GM18858 (cell line): Measurements from ENCODE around the gene REPIN1.

Experiments used
- ATAC-seq: cut with Tn5 transposase; IDR thresholded peaks from one replicate; pipeline ENCODE4 v1.9.1; 2021; ENCODE audit not compliant: unreplicated experiment

REPIN1 gene

GRCh38 chr7:150404805-150405583 lies 36.4 kb downstream of the REPIN1 start:
- peak; percentile 35 for ATAC-seq

- ATAC-seq, result no peak
Observed at GRCh38 chr7:150405584-150406311, 37.1 kb downstream of the REPIN1 start.

GRCh38 chr7:150406312-150406566 lies 37.6 kb downstream of the REPIN1 start:
- no peak for ATAC-seq

DNA sequence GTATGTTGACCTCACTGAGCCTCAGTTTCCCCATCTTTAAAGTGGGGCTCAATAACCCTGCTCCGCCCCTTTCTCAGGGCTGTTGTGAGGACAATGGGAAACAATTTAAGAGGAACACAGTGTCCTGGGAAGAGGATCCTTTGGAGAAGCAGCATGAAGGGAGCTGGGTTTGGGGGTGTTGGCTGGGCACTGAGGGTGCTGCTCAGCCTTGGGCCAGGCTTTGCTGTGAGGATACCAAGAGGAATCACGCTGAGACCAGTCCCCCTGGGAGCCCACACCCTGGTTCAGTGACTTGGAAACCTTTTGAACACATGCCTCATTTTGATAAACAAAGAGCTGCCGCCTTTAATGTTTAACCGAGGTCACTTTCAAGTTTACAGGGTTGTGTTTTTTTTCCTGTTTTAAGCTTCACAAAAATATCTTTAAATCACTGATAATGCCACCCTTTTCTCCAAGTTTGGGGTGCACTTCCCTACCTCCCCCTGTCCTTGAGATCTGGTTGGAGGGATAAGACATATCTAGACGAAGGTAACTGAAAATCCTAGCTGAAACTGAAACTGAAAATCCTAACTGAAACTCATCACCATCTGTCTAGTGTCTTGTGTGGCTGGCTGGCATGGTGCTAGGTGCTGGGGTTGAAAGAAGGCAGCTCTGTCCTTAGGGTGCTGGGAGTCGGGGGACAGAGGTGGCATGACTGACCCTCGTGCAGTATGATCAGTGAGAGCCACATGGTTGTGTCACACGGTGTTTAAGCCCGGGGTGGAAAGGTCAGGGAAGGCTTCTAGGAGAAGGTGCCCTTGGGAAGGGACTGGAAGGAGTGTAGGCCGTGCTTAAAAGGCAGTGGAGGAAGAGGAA lies 38.2 kb downstream of the REPIN1 start:
- peak; percentile 70 for ATAC-seq

- ATAC-seq, result no peak
Observed at GRCh38 chr7:150407588-150408392, 39.2 kb downstream of the REPIN1 start.

DNA sequence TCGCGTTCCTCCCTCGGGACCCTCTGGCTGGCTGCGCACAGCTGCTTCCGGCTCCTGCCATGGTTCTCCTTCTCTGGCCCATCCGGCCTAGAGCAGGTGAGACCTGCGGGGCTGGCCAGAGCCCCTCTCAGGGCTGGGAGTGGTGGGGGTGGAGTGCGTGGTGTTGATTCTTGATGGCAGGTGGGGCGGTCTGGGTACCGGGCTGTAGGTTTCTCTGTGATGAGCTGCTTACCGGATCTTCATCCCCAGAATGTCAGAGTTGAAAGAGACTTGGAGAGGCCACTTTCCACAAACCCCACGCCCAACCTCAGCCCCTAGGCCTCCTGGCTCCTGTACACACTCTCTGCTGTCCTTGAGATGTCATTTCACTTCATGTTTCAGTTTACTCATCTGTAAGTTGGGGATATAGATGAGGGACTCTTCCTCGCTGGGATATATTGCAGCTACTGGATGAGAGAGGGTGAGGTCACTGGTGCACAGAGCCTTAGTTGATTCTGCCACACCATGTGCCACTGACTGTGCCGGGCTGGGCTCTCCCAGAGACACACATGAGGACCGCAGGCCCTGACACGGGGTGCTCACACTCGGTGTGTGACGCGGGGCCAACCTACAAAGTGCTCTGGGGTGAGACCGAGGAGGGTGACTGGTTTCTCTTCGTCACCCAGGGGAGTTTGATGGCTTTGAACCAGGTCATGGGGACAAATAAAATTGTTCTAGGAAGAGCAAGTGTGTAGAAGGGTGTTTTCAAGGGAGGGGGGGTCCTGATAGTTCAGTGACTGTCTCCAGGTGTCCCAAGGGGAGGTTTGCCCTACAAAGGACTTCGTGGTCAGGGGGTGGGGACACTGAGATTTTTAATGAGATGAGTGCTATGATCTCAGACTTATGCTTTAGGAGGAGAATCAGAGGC lies 40.0 kb downstream of the REPIN1 start:
- no peak for ATAC-seq

- ATAC-seq, result no peak
Observed at GRCh38 chr7:150409300-150410030, 40.8 kb downstream of the REPIN1 start.

GRCh38 chr7:150410131-150410530 lies 41.5 kb downstream of the REPIN1 start:
- ATAC-seq, result no peak

DNA sequence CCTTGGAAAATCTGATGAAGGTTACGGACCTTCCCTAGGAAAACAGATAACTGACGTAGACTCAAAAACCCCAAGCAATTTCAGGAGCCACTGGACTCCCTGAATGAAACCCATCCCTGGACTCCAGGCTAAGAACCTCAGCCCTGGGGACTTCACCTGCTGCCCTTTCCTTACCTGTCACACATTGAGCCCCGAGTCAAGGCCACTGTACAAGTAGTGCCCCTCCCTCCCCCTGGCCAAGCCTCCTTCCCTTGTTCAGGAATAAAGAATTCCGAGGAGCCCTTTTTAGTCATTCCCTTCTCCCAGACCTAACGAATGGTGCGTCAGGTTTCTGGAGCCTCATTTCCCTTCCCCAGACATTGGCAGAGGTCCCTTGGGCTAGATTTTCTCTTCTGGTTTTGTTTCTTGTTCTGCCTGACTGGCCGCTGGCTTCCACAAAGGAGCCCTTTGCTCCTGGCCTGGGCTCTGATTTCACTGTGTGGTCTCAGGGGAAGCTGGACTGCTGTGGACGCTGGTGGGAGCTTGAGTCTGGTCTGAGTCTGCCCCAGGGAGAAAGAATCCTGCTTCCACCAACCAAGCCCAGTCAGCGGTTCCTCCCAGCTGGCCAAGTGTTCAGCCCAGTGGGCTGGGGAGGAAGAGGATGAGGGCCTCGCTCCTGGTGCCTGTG lies 42.2 kb downstream of the REPIN1 start:
- no peak for ATAC-seq

GRCh38 chr7:150411606-150412005 lies 43.0 kb downstream of the REPIN1 start:
- no peak for ATAC-seq

DNA sequence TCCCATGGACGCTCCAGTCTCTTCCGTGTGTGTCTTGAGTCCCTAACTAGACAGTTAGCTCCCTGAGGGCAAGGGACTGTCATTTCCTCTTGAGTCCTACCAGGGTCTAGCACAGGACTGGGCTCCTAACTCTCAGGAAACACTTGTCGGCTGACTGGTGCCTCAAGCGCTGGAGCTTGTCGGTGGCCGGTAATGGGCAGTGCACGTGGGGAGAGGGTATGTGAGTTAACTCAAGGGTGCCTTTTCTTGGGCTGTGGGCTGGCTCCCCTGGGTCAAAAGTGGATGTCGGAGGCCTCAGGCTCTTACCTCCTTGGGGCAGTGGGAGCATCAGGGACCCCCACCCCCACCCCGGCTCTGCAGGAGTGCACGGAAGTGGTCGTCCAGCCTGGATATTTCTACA lies 43.4 kb downstream of the REPIN1 start:
- no peak for ATAC-seq

GRCh38 chr7:150412518-150413488 lies 44.2 kb downstream of the REPIN1 start:
- no peak for ATAC-seq

DNA sequence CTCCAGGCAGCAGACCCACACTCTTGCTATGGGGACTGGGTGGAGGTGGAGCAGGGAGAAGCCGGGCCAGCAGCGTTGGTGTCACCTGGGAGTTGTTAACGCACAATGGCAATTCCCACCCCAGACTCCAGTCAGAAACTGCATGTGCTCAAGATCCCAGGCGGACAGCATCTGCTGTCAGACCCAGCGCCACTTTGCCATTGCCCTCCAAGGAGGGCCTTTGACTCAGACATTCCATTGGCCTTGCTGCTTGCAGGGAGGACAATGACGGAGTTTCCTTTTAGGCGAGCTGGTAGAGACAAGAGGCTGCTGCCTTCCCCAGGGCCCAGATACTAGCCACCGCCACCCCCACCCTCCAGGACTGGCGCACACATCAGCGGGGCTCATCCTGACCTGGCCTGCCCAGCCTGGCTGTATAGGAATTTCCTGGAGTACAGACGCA lies 45.0 kb downstream of the REPIN1 start:
- no peak for ATAC-seq

DNA sequence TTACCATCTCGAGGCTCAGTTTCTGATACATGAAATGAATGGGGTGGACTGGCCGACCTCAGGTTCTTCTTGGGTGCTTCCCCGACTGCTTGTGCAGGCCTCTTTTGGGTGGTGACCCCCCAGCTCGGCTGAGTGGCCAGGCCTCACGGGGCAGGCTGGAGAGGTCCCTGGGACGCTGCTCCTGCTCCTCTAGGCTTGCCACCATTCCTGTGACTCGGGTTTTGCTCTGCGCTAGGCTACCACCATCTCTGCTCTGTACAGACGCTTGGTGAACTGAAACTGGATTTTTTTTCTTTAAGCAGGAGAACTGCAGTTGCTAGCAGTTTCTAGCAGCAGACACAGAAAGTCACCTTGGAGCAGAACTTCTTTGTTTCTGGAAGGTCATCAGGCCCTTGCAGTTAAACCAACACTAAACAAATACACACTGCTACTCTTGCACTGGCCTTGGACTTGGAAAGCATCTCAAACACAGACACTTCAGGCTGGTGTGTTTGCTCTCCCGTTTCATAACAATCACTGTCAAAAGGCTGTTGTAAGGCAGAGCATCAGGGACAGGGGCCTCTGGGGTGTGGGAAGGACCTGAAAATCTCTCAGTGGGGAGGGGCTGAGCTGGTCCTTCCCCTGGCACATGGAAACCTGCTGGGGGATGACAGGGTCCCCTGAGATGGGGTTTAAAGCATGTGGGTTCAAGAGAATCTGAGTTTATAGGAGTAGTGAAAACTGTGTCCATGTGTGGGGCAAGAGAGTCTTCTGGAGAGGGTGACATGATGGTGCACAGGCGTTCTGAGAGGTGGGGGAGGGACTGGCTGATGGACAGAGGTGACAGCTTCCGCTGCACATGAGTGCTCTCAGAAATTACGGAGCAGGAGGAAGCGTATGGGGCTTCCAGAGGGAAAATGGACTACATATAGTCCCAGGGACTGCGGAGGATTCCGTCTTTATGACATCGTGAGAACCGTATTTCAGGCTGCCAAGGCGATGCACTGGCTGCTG lies 46.8 kb downstream of the REPIN1 start:
- no peak for ATAC-seq

DNA sequence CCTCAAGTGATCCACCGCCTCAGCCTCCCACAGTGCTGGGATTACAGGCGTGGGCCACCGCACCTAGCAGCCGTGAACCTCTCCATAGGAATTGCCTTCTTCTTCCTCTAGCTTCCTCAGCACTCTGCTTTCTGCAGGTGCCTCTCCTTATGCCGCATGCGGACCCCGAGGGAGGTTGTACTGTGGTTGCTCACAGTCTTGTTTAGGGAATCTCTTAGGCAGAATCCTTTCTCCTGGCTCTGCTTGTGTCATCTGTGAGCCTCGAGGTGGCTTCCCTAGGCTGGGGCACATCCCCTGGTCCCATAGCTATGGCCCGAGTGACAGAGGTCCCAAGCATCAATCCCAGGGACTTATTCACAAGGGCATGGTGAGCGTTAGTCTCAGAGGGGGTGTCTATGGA lies 48.6 kb downstream of the REPIN1 start:
- no peak for ATAC-seq

DNA sequence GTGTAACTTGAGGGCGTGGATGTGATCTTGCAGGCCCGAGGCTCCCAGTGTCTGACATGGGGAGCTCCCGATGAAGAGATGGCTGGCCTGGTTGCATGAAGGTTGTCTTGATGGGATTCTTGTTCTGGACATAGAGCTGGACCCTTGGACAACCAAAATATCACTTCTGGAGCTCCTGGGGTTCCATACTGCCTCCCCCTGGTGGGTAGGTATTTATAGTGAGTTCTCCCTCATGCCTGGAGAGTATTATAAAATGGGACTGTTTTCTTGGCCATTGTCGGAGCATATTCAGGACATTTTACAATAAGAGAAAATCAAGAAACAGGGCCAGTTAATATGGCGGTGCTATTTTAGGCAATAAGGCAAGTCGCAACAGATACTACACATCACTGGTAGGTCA lies 49.2 kb downstream of the REPIN1 start:
- ATAC-seq, result no peak
